ENCODE data around the gene SORBS1. TPM values are rescaled to one million over a fixed set of nuclear protein-coding genes. Genes with fewer than 3 reads are reported as not detected.

Gene SORBS1
- total RNA-seq, 1 donor from 2014 or later, result 416 TPM

GRCh38 chr10:95553674-95554073 is 7.5 kb downstream of the SORBS1 start:
- H3K27me3 ChIP-seq, result no peaks in the 10 kb centered on the region
- intact Hi-C loops (cut with DNase I), result loop anchor here (2.0 to 10.0 kb wide), 2 partner anchors 15 to 59 kb away; no protein-coding TSS in a partner anchor
- TF ChIP-seq, protein P1, sequence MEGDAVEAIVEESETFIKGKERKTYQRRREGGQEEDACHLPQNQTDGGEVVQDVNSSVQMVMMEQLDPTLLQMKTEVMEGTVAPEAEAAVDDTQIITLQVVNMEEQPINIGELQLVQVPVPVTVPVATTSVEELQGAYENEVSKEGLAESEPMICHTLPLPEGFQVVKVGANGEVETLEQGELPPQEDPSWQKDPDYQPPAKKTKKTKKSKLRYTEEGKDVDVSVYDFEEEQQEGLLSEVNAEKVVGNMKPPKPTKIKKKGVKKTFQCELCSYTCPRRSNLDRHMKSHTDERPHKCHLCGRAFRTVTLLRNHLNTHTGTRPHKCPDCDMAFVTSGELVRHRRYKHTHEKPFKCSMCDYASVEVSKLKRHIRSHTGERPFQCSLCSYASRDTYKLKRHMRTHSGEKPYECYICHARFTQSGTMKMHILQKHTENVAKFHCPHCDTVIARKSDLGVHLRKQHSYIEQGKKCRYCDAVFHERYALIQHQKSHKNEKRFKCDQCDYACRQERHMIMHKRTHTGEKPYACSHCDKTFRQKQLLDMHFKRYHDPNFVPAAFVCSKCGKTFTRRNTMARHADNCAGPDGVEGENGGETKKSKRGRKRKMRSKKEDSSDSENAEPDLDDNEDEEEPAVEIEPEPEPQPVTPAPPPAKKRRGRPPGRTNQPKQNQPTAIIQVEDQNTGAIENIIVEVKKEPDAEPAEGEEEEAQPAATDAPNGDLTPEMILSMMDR (IDR thresholded peaks at IDR 0.05), result no peak

GRCh38 chr10:95552679-95553342 is 8.4 kb downstream of the SORBS1 start:
- H3K4me1 ChIP-seq, result peaks cover 5 to 40% of the 10 kb centered on the region in 2 donors
- no peaks in the 10 kb centered on the region for H3K27me3 ChIP-seq
- no peak for DNase-seq (ENCODE audit: low spot score in 2 of 2)
- H3K27ac ChIP-seq, result peak overlapping the region in 1 of 2 donors; percentile 11
- peak overlapping the region; percentile 23 to 80 for H3K4me3 ChIP-seq
- no peaks in the 10 kb centered on the region for H3K9me3 ChIP-seq
- intact Hi-C loops (cut with DNase I), result loop anchor here (10.0 kb wide), 1 partner anchor 58 kb away; no protein-coding TSS in a partner anchor
- TF ChIP-seq, protein P1 (IDR thresholded peaks at IDR 0.05), result no peak
- peaks cover 19 to 42% of the 10 kb centered on the region in 2 donors for H3K36me3 ChIP-seq

More at GRCh38 chr10:95553674-95554073, 7.5 kb downstream of the SORBS1 start:
- Histone ChIP-seq H3K9me3 (no peaks in the 10 kb centered on the region), H3K4me3 (peak overlapping the region; percentile 23 to 80), H3K36me3 (peaks cover 14 to 50% of the 10 kb centered on the region in 2 donors), H3K4me1 (peaks cover 5 to 34% of the 10 kb centered on the region in 2 donors), H3K27ac (peak overlapping the region; percentile 11 to 53)
- no peak for DNase-seq (ENCODE audit: low spot score in 2 of 2)

GRCh38 chr10:95550073-95550672 is 11.0 kb downstream of the SORBS1 start:
- intact Hi-C loops (cut with DNase I), result loop anchor here (10.0 kb wide), 1 partner anchor 55 kb away; no protein-coding TSS in a partner anchor
- no peaks in the 10 kb centered on the region for H3K9me3 ChIP-seq
- H3K4me3 ChIP-seq, result peak overlapping the region; percentile 20 to 50
- DNase-seq (ENCODE audit: low spot score in 2 of 2), result no peak
- H3K27me3 ChIP-seq, result no peaks in the 10 kb centered on the region
- peaks cover 32 to 35% of the 10 kb centered on the region in 2 donors for H3K36me3 ChIP-seq
- peak overlapping the region; percentile 48 to 64 for H3K27ac ChIP-seq
- TF ChIP-seq, protein P1 (IDR thresholded peaks at IDR 0.05), result no peak
- H3K4me1 ChIP-seq, result peaks cover 7 to 64% of the 10 kb centered on the region in 2 donors

GRCh38 chr10:95547791-95548435 is 13.3 kb downstream of the SORBS1 start:
- Histone ChIP-seq H3K36me3 (peaks cover 30 to 34% of the 10 kb centered on the region in 2 donors), H3K27me3 (no peaks in the 10 kb centered on the region), H3K27ac (peak overlapping the region; percentile 46 to 48), H3K4me3 (peak overlapping the region in 1 of 2 donors; percentile 50), H3K4me1 (peaks cover 27 to 82% of the 10 kb centered on the region in 2 donors), H3K9me3 (no peaks in the 10 kb centered on the region)
- intact Hi-C loops (cut with DNase I), result no loop called here
- DNase-seq (ENCODE audit: low spot score in 2 of 2), result no peak
- TF ChIP-seq, protein P1 (IDR thresholded peaks at IDR 0.05), result no peak

DNA sequence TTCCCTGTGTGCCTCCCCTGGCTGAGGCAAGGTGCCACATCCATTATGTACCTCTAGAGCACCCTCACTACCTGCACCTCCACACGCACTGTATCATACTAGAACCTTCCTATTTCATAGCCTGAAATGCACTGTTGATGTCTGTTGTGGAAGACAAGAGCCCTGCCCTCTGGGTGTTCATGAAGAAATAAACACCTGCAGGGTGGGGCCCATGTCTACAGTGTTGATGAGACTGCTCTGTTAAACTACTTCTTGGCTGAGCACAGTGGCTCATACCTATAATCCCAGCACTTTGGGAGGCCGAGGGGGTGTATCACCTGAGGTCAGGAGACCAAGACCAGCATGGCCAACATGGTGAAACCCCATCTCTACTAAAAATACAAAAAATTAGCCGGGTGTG is 14.0 kb downstream of the SORBS1 start:
- Histone ChIP-seq H3K4me1 (peaks cover 33 to 89% of the 10 kb centered on the region in 2 donors), H3K4me3 (peak overlapping the region in 1 of 2 donors; percentile 50), H3K9me3 (no peaks in the 10 kb centered on the region), H3K36me3 (peaks cover 29 to 33% of the 10 kb centered on the region in 2 donors), H3K27ac (peak overlapping the region; percentile 46 to 48), H3K27me3 (no peaks in the 10 kb centered on the region)
- intact Hi-C loops (cut with DNase I), result no loop called here
- no peak for DNase-seq (ENCODE audit: low spot score in 2 of 2)
- TF ChIP-seq, protein P1 (IDR thresholded peaks at IDR 0.05), result no peak

All from ascending aorta (tissue), 2 donors.